Colonic mucosa (tissue), 4 donors: ENCODE results near the gene GRID1. TPM values are rescaled to one million over a fixed set of nuclear protein-coding genes. Genes with fewer than 3 reads are reported as not detected.

Experiments used
- DNase-seq: peaks from one replicate; pipeline ENCODE4 v3.0.0-alpha.2; 2020
- H3K27ac ChIP-seq: fragments of 200-600 bp; one replicate; pipeline ENCODE4 v1.8.0; 2021
- H3K27me3 ChIP-seq: fragments of 200-600 bp; one replicate; pipeline ENCODE4 v1.8.0; 2021
- H3K36me3 ChIP-seq: fragments of 200-600 bp; one replicate; pipeline ENCODE4 v1.8.0; 2021
- H3K4me1 ChIP-seq: fragments of 200-600 bp; one replicate; pipeline ENCODE4 v1.8.0; 2021; ENCODE audit warnings: mild to moderate bottlenecking
- H3K4me3 ChIP-seq: fragments of 200-600 bp; one replicate; pipeline ENCODE4 v1.8.0; 2021
- H3K9ac ChIP-seq, 2 donors: one replicate each; pipeline ENCODE4 v1.7.0; 2013; ENCODE audit warnings: control low read depth in 2 of 2, low read depth in 2 of 2, low read length in 2 of 2
- H3K9me3 ChIP-seq: fragments of 200-600 bp; one replicate; pipeline ENCODE4 v1.8.0; 2021
- intact Hi-C: fragments of 100-400 bp; cut with DNase I; formaldehyde crosslinking; loops from one replicate; pipeline ENCODE4 v1.14.1; 2022
- total RNA-seq, 2 donors: library from RNA; stranded (reverse); fragmentation: NEBNext Ultra II Directional in 1 of 2; extraction: Animal tissue kit (Norgen Biotek cat#: 25700) in 1 of 2; gene quantifications; one replicate each; pipeline ENCODE4 v1.2.1, GENCODE V29; 2021
- TF ChIP-seq, protein P1 (sequence below): fragments of 200-600 bp; IDR thresholded peaks from one replicate; pipeline ENCODE4 v1.8.0; 2022; ENCODE audit warnings: antibody characterized with exemption, mild to moderate bottlenecking
- donor health status: healthy.
- donor health status: DM: no; HTN: no; CAD: no.
- donor health status: DM: no; HTN: no; CAD: no.

The GRID1 gene
- total RNA-seq, 2 donors from 2014 or later, result 0.30 to 0.37 TPM

DNA sequence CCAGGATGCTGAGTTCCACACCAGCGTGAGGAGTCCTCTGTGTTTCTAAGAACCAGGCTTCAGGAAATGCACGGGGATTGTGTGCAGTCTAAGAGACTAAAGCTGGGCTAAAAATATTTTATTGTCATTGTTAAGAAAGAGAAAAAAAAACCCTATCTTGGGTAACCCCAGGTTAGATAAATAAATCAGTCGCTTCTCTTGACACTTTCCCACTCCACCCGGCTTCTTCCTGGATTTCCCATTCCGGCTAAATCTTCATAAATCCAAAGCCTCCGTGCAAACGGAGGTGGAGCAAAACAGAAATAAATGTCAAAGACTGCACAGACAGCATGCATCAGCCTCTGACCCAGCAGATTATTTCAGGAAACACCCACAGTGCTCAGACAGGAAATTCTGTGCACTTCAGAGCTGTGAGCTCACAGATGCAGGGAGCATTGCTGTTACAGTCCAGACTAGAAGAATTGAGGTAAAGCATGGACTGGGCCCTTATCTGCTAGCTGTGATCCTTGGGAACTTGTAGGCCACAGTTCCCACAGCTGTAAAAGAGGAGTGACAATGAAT is 44.8 kb upstream of the GRID1 start:
- Histone ChIP-seq H3K4me1 (peaks cover 11% of the 10 kb centered on the region), H3K4me3 (no peak overlapping the region), H3K36me3 (no peaks in the 10 kb centered on the region), H3K27ac (peak overlapping the region; percentile 46), H3K27me3 (no peaks in the 10 kb centered on the region), H3K9me3 (no peaks in the 10 kb centered on the region), H3K9ac (no peak overlapping the region)
- DNase-seq, result peak; percentile 32
- TF ChIP-seq, protein P1, sequence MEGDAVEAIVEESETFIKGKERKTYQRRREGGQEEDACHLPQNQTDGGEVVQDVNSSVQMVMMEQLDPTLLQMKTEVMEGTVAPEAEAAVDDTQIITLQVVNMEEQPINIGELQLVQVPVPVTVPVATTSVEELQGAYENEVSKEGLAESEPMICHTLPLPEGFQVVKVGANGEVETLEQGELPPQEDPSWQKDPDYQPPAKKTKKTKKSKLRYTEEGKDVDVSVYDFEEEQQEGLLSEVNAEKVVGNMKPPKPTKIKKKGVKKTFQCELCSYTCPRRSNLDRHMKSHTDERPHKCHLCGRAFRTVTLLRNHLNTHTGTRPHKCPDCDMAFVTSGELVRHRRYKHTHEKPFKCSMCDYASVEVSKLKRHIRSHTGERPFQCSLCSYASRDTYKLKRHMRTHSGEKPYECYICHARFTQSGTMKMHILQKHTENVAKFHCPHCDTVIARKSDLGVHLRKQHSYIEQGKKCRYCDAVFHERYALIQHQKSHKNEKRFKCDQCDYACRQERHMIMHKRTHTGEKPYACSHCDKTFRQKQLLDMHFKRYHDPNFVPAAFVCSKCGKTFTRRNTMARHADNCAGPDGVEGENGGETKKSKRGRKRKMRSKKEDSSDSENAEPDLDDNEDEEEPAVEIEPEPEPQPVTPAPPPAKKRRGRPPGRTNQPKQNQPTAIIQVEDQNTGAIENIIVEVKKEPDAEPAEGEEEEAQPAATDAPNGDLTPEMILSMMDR, result no peak
- intact Hi-C loops, result no loop called here

DNA sequence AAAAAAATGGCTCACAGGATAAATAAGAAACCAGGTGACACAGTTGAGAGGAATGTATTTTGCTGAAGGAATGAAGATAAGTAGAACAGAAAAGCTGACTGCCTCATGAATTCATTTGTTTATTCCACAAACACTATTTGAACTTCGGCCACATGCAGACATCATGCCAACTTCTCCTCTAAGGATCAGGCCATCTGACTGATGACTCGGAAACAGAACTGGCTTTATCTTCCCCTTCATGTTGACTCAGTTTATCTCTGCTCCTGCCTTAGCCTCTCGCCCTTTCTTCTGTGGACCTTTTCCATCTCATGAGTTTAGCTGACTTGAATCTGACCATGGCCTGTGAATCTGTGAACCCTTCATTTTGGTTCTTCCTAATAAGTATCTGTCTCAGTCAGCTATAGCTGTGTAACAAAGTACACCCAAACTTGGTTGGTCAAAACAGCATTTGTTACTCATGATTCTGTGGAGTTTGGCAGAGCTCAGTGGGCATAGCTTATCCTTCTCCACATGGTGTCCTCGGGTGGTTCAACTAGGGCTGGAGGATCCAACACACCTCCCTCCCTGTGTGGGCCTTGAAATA is 44.0 kb upstream of the GRID1 start:
- H3K36me3 ChIP-seq, result no peaks in the 10 kb centered on the region
- no peak for DNase-seq
- no peak overlapping the region for H3K4me3 ChIP-seq
- intact Hi-C loops, result no loop called here
- TF ChIP-seq, protein P1, result no peak
- H3K9me3 ChIP-seq, result no peaks in the 10 kb centered on the region
- peaks cover 11% of the 10 kb centered on the region for H3K4me1 ChIP-seq
- H3K27me3 ChIP-seq, result no peaks in the 10 kb centered on the region
- no peak overlapping the region for H3K9ac ChIP-seq
- peak overlapping the region; percentile 30 for H3K27ac ChIP-seq

DNA sequence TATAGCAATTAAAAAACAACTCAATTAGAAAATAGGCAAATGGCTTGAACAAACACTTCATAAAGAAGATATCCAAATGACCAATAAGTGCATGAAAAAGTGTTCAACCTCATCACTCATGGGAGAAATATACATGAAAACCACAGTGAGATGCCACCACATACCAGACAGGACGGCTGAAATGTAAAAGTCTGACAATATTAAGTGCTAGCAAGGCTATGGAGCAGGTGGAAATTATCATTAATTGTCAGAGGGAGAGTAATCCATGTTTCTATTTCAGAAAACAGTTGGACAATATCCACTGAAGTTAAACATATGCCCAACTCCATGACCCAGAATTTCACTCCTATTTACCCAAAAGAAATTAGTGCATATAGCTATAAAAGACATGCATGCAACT is 42.6 kb upstream of the GRID1 start:
- Histone ChIP-seq H3K27me3 (no peaks in the 10 kb centered on the region), H3K27ac (no peak overlapping the region), H3K4me1 (peaks cover 11% of the 10 kb centered on the region), H3K4me3 (no peak overlapping the region), H3K9ac (no peak overlapping the region), H3K9me3 (no peaks in the 10 kb centered on the region), H3K36me3 (no peaks in the 10 kb centered on the region)
- TF ChIP-seq, protein P1, result no peak
- DNase-seq, result no peak
- intact Hi-C loops, result no loop called here

DNA sequence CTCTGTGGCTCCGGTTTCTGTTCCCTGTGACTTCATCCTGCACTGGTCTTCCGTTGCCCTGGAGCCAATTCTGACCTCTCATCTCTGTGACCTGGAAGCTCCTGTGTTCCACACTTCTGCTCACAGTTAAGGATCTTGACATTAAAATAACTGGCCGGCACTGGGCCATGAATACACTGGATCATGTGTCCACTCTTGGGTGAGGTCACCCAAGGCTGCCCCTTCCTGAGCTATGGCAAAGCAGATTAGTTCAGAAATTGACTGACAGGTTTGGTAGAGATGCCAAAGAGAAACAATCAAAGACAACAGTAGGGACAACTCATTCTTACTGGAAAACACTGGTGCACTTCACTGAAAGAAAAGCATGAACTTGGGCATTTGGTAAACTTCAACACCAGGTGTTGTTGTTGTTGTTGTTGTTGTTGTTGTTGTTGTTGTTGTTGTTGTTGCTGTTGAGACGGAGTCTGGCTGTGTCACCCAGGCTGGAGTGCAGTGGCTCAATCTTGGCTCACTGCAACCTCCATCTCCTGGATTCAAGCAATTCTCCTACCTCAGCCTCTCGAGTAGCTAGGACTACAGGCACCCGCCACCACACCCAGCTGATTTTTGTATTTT is 36.7 kb upstream of the GRID1 start:
- intact Hi-C loops, result loop anchor here (5.0 kb wide), 1 partner anchor 114 kb away; no protein-coding TSS in a partner anchor
- DNase-seq, result no peak
- TF ChIP-seq, protein P1, result no peak
- no peaks in the 10 kb centered on the region for H3K36me3 ChIP-seq
- H3K27ac ChIP-seq, result no peak overlapping the region
- no peaks in the 10 kb centered on the region for H3K4me1 ChIP-seq
- H3K9me3 ChIP-seq, result no peaks in the 10 kb centered on the region
- no peaks in the 10 kb centered on the region for H3K27me3 ChIP-seq
- no peak overlapping the region for H3K4me3 ChIP-seq
- H3K9ac ChIP-seq, result no peak overlapping the region

DNA sequence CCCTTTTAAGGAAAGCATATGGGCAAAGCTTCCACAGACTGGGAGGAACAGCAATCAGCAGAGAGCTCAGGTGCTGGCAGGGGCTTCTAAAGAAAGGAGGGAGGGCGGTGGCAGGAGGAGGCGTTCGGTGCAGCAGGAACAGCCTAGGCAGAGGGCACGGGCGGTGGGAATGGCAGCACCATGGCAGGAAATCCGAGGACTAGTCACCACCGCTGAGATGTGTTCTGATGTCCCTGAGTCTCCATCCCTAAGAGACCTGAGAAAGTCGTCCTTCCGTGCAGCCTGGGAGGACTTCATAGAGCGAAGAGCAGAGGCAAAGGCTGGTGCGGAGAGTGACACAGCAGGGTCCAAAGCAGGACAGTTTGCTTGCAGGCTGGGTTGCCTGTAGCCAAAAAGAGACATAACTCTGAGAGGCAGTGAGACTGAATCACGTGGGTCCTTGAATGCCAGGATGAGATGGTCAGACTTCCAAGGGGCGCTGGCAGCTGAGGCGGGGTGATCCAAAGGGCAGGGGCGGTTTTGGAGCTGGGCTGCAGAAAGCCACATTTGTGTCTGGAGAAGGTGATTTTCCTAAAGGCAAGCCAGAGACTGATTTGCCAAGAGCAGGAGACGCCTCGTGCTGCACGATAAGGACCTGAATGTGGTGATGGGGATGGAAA is 35.8 kb upstream of the GRID1 start:
- DNase-seq, result no peak
- H3K27me3 ChIP-seq, result no peaks in the 10 kb centered on the region
- no peak overlapping the region for H3K4me3 ChIP-seq
- no peak overlapping the region for H3K9ac ChIP-seq
- TF ChIP-seq, protein P1, result no peak
- H3K9me3 ChIP-seq, result no peaks in the 10 kb centered on the region
- H3K36me3 ChIP-seq, result no peaks in the 10 kb centered on the region
- intact Hi-C loops, result loop anchor here (5.0 kb wide), 1 partner anchor 115 kb away; no protein-coding TSS in a partner anchor
- H3K4me1 ChIP-seq, result no peaks in the 10 kb centered on the region
- no peak overlapping the region for H3K27ac ChIP-seq
